ENCODE results near the gene UNC5CL. TPM values are rescaled to one million over a fixed set of nuclear protein-coding genes. Genes with fewer than 3 reads are reported as not detected.
A peak's percentile ranks its signal among the peaks of the same experiment; 100 is the strongest.

Gene UNC5CL
- total and polyA plus RNA-seq, 9 of the 15 experiments (the other 6 are each of a cell fraction or from before 2014, with no cell fraction given) = 0.07 to 1.8 (median 0.62) TPM; not detected in 1

DNA sequence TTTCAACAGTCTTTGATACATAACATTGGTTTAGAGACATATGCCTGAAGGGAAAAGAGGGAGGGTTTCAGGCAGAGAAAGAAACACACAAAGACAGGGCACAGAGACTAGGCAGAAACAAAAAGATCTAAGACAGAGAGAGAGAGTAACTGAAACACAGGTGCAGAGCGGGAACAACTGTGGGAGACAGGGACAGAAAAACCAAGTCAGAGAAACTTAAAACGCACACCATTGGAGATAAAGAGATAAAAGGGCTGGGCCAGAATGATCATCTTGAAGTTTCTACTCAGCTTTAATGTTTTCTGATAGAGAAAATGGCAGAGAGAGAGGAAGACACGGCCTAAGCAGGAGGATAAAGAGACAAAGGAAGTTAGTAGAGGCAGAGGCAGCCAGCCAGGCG, 11.8 kb downstream of the UNC5CL start:
- H3K4me2 ChIP-seq (ENCODE audit: insufficient read depth, low read length) = peak overlapping the region; percentile 83
- CTCF ChIA-PET (ENCODE audit: low intra/inter-chr PET ratio) = interaction anchor here (1.8 to 2.1 kb wide), 2 partner anchors 21 to 132 kb away, joined by 9 to 10 read pairs; no protein-coding TSS in a partner anchor
- TF ChIP-seq ZNF165 (CRISPR knock-in tag; IDR thresholded peaks at IDR 0.05; ENCODE audit: borderline replicate concordance) (no peak), MCM5 (IDR thresholded peaks at IDR 0.05; ENCODE audit: low read depth) (no peak), ZNF347 (CRISPR knock-in tag; IDR thresholded peaks at IDR 0.05; ENCODE audit: low read depth) (no peak), NR4A1 (CRISPR knock-in tag; IDR thresholded peaks at IDR 0.05) (no peak), NR4A1 (tag; IDR thresholded peaks at IDR 0.05) (no peak), NFIC (IDR thresholded peaks at IDR 0.05) (no peak), HDAC8 (tag; IDR thresholded peaks at IDR 0.05) (no peak), DACH1 (IDR thresholded peaks at IDR 0.05; ENCODE audit: partially characterized antibody) (no peak), ZNF668 (CRISPR knock-in tag; IDR thresholded peaks at IDR 0.05) (no peak), RBM39 (optimal IDR thresholded peaks at IDR 0.05; ENCODE audit: low read depth, low read length) (no peak), MBD2 (IDR thresholded peaks at IDR 0.05; ENCODE audit: borderline replicate concordance, low read depth) (no peak), HNRNPH1 (optimal IDR thresholded peaks at IDR 0.05; ENCODE audit: low read depth, low read length) (no peak), PML (IDR thresholded peaks at IDR 0.05; ENCODE audit: low read length) (no peak), SMARCA4 (IDR thresholded peaks at IDR 0.05) (no peak)
- TF ChIP-seq, protein P1, sequence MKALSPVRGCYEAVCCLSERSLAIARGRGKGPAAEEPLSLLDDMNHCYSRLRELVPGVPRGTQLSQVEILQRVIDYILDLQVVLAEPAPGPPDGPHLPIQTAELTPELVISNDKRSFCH (CRISPR knock-in tag; IDR thresholded peaks at IDR 0.05) = no peak
- TF ChIP-seq, protein P1 (tag; IDR thresholded peaks at IDR 0.05) = no peak
- TF ChIP-seq, protein P2, sequence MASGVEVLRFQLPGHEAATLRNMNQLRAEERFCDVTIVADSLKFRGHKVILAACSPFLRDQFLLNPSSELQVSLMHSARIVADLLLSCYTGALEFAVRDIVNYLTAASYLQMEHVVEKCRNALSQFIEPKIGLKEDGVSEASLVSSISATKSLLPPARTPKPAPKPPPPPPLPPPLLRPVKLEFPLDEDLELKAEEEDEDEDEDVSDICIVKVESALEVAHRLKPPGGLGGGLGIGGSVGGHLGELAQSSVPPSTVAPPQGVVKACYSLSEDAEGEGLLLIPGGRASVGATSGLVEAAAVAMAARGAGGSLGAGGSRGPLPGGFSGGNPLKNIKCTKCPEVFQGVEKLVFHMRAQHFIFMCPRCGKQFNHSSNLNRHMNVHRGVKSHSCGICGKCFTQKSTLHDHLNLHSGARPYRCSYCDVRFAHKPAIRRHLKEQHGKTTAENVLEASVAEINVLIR (CRISPR knock-in tag; IDR thresholded peaks at IDR 0.05) = no peak
- TF ChIP-seq, protein P3, sequence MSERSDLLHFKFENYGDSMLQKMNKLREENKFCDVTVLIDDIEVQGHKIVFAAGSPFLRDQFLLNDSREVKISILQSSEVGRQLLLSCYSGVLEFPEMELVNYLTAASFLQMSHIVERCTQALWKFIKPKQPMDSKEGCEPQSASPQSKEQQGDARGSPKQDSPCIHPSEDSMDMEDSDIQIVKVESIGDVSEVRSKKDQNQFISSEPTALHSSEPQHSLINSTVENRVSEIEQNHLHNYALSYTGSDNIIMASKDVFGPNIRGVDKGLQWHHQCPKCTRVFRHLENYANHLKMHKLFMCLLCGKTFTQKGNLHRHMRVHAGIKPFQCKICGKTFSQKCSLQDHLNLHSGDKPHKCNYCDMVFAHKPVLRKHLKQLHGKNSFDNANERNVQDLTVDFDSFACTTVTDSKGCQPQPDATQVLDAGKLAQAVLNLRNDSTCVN (CRISPR knock-in tag; IDR thresholded peaks at IDR 0.05) = no peak
- no peak overlapping the region for H3K27ac ChIP-seq (ENCODE audit: extremely low read depth, low read depth, low read length)
- peak overlapping the region in 1 of 2 experiments; percentile 88; a peak in 2 of 4 replicates for H3K9ac ChIP-seq (ENCODE audit: insufficient read depth in 1 of 2, low read depth in 2 of 2, low read length in 2 of 2)
- H3K36me3 ChIP-seq (ENCODE audit: control insufficient read depth, insufficient read depth, low read length) = no peaks in the 10 kb centered on the region
- TSS peak; percentile 34 for BruUV-seq (replicated peaks)
- no peaks in the 10 kb centered on the region for H4K20me1 ChIP-seq (replicated peaks; ENCODE audit: control insufficient read depth, insufficient read depth, low read length)
- H3K4me1 ChIP-seq (replicated peaks in 1 of 2; ENCODE audit: control insufficient read depth in 2 of 2, insufficient read depth in 2 of 2, low read length in 2 of 2) = peaks cover 0 to 13% of the 10 kb centered on the region in 2 experiments; a peak in 4 of 5 replicates
- peak overlapping the region; percentile 97 for H2AFZ ChIP-seq (ENCODE audit: low read depth, low read length)
- FAIRE-seq = no peak
- H3K9me3 ChIP-seq (replicated peaks; ENCODE audit: control insufficient read depth, insufficient read depth, low read depth, low read length) = no peaks in the 10 kb centered on the region
- no peaks in the 10 kb centered on the region for H3K9me1 ChIP-seq (ENCODE audit: control insufficient read depth, insufficient read depth, low read length)
- no peak for DNase-seq (ENCODE audit: extremely low read depth in 1 of 4, low spot score in 3 of 4)
- in situ Hi-C loops (cut with MboI) = loop anchor here (25.0 kb wide), 1 partner anchor 1665 kb away; no protein-coding TSS in a partner anchor
- H3K27me3 ChIP-seq (ENCODE audit: control insufficient read depth in 2 of 2, insufficient read depth in 2 of 2, low read length in 2 of 2) = peaks cover 13 to 15% of the 10 kb centered on the region in 2 experiments; a peak in 4 of 5 replicates
- POLR2A ChIA-PET = interaction anchor here (0.6 to 1.3 kb wide), 5 partner anchors 18 to 165 kb away, joined by 3 to 6 read pairs (median 3); no protein-coding TSS in a partner anchor
- no peaks in the 10 kb centered on the region for H3K79me2 ChIP-seq (ENCODE audit: control insufficient read depth, insufficient read depth, low read length)
- 27% methylated on average over 4 of the region's 4 CpGs for WGBS (ENCODE audit: insufficient coverage, low coverage, missing lambda C conversion rate)
- H3K4me3 ChIP-seq = 0 out of 2 replicates have a peak overlapping the region, but pooled peaks have one; percentile 10
- intact Hi-C loops (cut with micrococcal nuclease) = loop anchor here (1.0 to 10.0 kb wide), 4 partner anchors 40 to 700 kb away; no protein-coding TSS in a partner anchor
- no peak for ATAC-seq

All from K562 (cell line).